Activated CD4-positive, alpha-beta T cell treated with anti-CD3 and anti-CD28 coated beads, Interleukin-2, amount 10 ng/mL, durations not matched to agents 24 days and 14 days (primary cell): ENCODE results near the gene CIDEA. TPM values are rescaled to one million over a fixed set of nuclear protein-coding genes. Genes with fewer than 3 reads are reported as not detected.
"Not testable (repeated sequence)": the region's sequence is repeated elsewhere in the genome, so short reads cannot be mapped to it uniquely, and the experiment has no call there.

Experiments
- DNase-seq: peaks from one replicate; pipeline ENCODE4 v3.0.0; 2022
- H3K27ac Mint-ChIP-seq: one replicate; pipeline ENCODE4 v1.8.0; 2022; ENCODE audit warnings: mild to moderate bottlenecking, mixed read lengths
- H3K27me3 Mint-ChIP-seq: one replicate; pipeline ENCODE4 v1.8.0; 2022; ENCODE audit warnings: mixed read lengths
- H3K36me3 Mint-ChIP-seq: one replicate; pipeline ENCODE4 v1.8.0; 2022; ENCODE audit warnings: low read depth, mild to moderate bottlenecking, mixed read lengths
- H3K4me1 Mint-ChIP-seq: one replicate; pipeline ENCODE4 v1.8.0; 2021; ENCODE audit warnings: mixed read lengths
- H3K4me3 Mint-ChIP-seq: one replicate; pipeline ENCODE4 v1.8.0; 2022; ENCODE audit warnings: mild to moderate bottlenecking, moderate library complexity, mixed read lengths
- H3K9me3 Mint-ChIP-seq: one replicate; pipeline ENCODE4 v1.8.0; 2021; ENCODE audit warnings: mixed read lengths
- intact Hi-C: fragments of 100-400 bp; cut with micrococcal nuclease; formaldehyde crosslinking; loops from one replicate; pipeline ENCODE4 v1.15.1; 2023
- total RNA-seq: library from RNA; stranded (reverse); gene quantifications from 2 replicates; pipeline ENCODE4 v1.2.3, GENCODE V29; 2022

CIDEA gene
- not detected in 2 replicates for total RNA-seq

- no peaks in the 10 kb centered on the region for H3K36me3 Mint-ChIP-seq
- no peak for DNase-seq
- no peak within 1 kb of the TSS for H3K27ac Mint-ChIP-seq
- no peaks in the 10 kb centered on the region for H3K4me1 Mint-ChIP-seq
- H3K4me3 Mint-ChIP-seq = no peak within 1 kb of the TSS
- intact Hi-C loops = no loop called here
- no peaks in the 10 kb centered on the region for H3K9me3 Mint-ChIP-seq
- peaks cover 61% of the 10 kb centered on the region for H3K27me3 Mint-ChIP-seq
Measured at GRCh38 chr18:12254136-12254819, at the start of gene CIDEA. Gene CIDEA (plus strand): TSS chr18:12254361. CDS start chr18:12254384, 23 bp downstream.

GRCh38 chr18:12208296-12209153 lies 45.6 kb upstream of the CIDEA start:
- H3K4me3 Mint-ChIP-seq, H3K27ac Mint-ChIP-seq, DNase-seq, H3K36me3 Mint-ChIP-seq, H3K9me3 Mint-ChIP-seq, H3K4me1 Mint-ChIP-seq, intact Hi-C loops, H3K27me3 Mint-ChIP-seq: not testable (repeated sequence)

GRCh38 chr18:12212308-12212707 lies 41.9 kb upstream of the CIDEA start:
- H3K27ac Mint-ChIP-seq, DNase-seq, intact Hi-C loops, H3K27me3 Mint-ChIP-seq, H3K4me1 Mint-ChIP-seq, H3K36me3 Mint-ChIP-seq, H3K9me3 Mint-ChIP-seq, H3K4me3 Mint-ChIP-seq: not testable (repeated sequence)

- H3K4me1 Mint-ChIP-seq, H3K4me3 Mint-ChIP-seq, H3K36me3 Mint-ChIP-seq, H3K9me3 Mint-ChIP-seq, H3K27ac Mint-ChIP-seq, intact Hi-C loops, H3K27me3 Mint-ChIP-seq: not testable (repeated sequence)
- DNase-seq = peak; percentile 50
Measured at GRCh38 chr18:12214296-12215005, 39.7 kb upstream of the CIDEA start.

GRCh38 chr18:12216471-12216870 lies 37.7 kb upstream of the CIDEA start:
- H3K4me3 Mint-ChIP-seq, H3K27ac Mint-ChIP-seq, H3K27me3 Mint-ChIP-seq, H3K36me3 Mint-ChIP-seq, H3K4me1 Mint-ChIP-seq, H3K9me3 Mint-ChIP-seq, intact Hi-C loops: not testable (repeated sequence)
- DNase-seq = peak; percentile 8

GRCh38 chr18:12218603-12219002 lies 35.6 kb upstream of the CIDEA start:
- H3K27me3 Mint-ChIP-seq, H3K4me1 Mint-ChIP-seq, H3K36me3 Mint-ChIP-seq, H3K4me3 Mint-ChIP-seq, intact Hi-C loops, H3K27ac Mint-ChIP-seq, H3K9me3 Mint-ChIP-seq: not testable (repeated sequence)
- peak; percentile 38 for DNase-seq

GRCh38 chr18:12222041-12222440 lies 32.1 kb upstream of the CIDEA start:
- peak; percentile 27 for DNase-seq
- H3K27me3 Mint-ChIP-seq, intact Hi-C loops, H3K27ac Mint-ChIP-seq, H3K9me3 Mint-ChIP-seq, H3K4me3 Mint-ChIP-seq, H3K4me1 Mint-ChIP-seq, H3K36me3 Mint-ChIP-seq: not testable (repeated sequence)

GRCh38 chr18:12223326-12223725 lies 30.8 kb upstream of the CIDEA start:
- H3K9me3 Mint-ChIP-seq, H3K4me1 Mint-ChIP-seq, intact Hi-C loops, H3K27ac Mint-ChIP-seq, H3K27me3 Mint-ChIP-seq, DNase-seq, H3K36me3 Mint-ChIP-seq, H3K4me3 Mint-ChIP-seq: not testable (repeated sequence)

GRCh38 chr18:12226807-12227206 lies 27.4 kb upstream of the CIDEA start:
- DNase-seq, H3K27me3 Mint-ChIP-seq, H3K4me1 Mint-ChIP-seq, H3K4me3 Mint-ChIP-seq, H3K9me3 Mint-ChIP-seq, intact Hi-C loops, H3K36me3 Mint-ChIP-seq, H3K27ac Mint-ChIP-seq: not testable (repeated sequence)

GRCh38 chr18:12227399-12228186 lies 26.6 kb upstream of the CIDEA start:
- H3K27me3 Mint-ChIP-seq, H3K27ac Mint-ChIP-seq, H3K9me3 Mint-ChIP-seq, H3K4me1 Mint-ChIP-seq, H3K4me3 Mint-ChIP-seq, intact Hi-C loops, H3K36me3 Mint-ChIP-seq: not testable (repeated sequence)
- peak; percentile 25 for DNase-seq

- H3K36me3 Mint-ChIP-seq, H3K4me1 Mint-ChIP-seq, H3K27me3 Mint-ChIP-seq, H3K4me3 Mint-ChIP-seq, intact Hi-C loops, DNase-seq, H3K9me3 Mint-ChIP-seq, H3K27ac Mint-ChIP-seq: not testable (repeated sequence)
Measured at GRCh38 chr18:12228308-12228707, 25.9 kb upstream of the CIDEA start.

- H3K27ac Mint-ChIP-seq, H3K9me3 Mint-ChIP-seq, H3K27me3 Mint-ChIP-seq, H3K4me1 Mint-ChIP-seq, H3K4me3 Mint-ChIP-seq, DNase-seq, H3K36me3 Mint-ChIP-seq: not testable (repeated sequence)
- intact Hi-C loops = loop anchor here (10.0 kb wide), 1 partner anchor 296 kb away; no protein-coding TSS in a partner anchor
Measured at GRCh38 chr18:12230561-12230960, 23.6 kb upstream of the CIDEA start.

- H3K36me3 Mint-ChIP-seq = no peaks in the 10 kb centered on the region
- H3K27ac Mint-ChIP-seq = no peak overlapping the region
Measured at GRCh38 chr18:12231040-12231882, 22.9 kb upstream of the CIDEA start.

More at GRCh38 chr18:12231040-12231882, 22.9 kb upstream of the CIDEA start:
- peaks cover 4% of the 10 kb centered on the region for H3K4me1 Mint-ChIP-seq
- H3K4me3 Mint-ChIP-seq = no peak overlapping the region
- H3K9me3 Mint-ChIP-seq = no peaks in the 10 kb centered on the region
- intact Hi-C loops = loop anchor here (10.0 kb wide), 1 partner anchor 296 kb away; no protein-coding TSS in a partner anchor
- no peak for DNase-seq
- H3K27me3 Mint-ChIP-seq = peaks cover 2% of the 10 kb centered on the region
